Stimulated activated CD8-positive, alpha-beta memory T cell treated with anti-CD3 and anti-CD28 coated beads, Interleukin-7, amount 100 ng/mL, for 4 hours (primary cell): ENCODE results near the gene CPEB3.
"Not testable (repeated sequence)": the region's sequence is repeated elsewhere in the genome, so short reads cannot be mapped to it uniquely, and the experiment has no call there.

Experiments
- DNase-seq, 2 donors: peaks; one replicate each; pipeline ENCODE4 v3.0.0-alpha.2; 2020; ENCODE audit warnings: low read depth in 2 of 2

The CPEB3 gene

DNA sequence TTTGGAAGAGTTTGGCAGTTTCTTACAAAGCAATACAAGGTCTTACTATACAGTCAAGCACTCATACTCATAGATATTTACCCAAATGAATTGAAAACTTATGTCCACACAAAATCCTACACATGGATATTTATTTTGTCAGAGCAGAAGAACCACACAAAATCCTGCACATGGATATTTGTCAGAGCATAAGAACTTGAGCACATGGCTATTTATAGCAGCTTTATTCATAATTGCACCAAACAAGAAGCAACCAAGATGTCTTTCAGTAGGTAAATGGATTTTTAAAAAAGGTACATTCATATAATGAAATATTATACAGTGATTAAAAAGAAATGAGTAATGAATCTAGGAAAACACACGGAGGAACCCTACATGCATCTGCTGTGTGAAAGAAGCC lies 251.9 kb downstream of the CPEB3 start:
- DNase-seq, result no peak

DNA sequence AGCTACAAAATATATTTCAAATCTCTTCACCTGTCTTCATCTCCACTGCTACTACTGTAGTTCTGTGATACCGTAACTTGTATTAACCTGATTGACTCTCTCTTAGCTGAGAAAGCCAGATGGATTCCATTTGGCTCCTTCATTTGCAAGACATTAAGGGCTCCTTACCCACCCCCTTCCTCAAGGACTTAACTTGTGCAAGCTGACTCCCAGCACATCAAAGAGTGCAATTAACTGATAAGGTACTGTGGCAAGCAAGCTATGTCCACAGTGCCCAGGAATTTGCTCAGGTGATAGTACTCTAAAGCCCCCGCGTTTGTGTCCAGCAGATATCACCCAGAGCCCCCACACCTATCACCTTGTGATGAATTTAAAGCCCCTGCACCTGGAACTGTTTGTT lies 257.8 kb downstream of the CPEB3 start:
- DNase-seq, result not testable (repeated sequence)

- DNase-seq, result no peak
Observed at GRCh38 chr10:92031580-92031979, 259.3 kb downstream of the CPEB3 start.

DNA sequence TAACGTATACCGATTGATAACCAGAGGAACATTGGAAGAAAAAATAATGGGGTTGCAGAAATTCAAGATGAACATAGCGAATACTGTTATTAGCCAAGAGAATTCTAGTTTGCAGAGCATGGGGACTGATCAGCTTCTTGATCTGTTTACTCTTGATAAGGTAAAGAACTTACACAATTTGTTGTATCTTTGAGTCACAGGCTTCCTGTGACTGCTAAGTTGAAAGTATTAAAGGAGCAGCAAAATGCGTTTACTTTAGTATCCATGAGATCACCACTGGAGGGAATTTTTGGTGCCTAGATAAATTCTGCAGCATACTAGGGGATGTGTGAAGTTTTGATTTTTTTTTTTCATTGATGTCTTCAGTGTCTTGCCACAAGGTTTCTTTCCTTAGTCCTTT lies 263.7 kb downstream of the CPEB3 start:
- no peak for DNase-seq

DNA sequence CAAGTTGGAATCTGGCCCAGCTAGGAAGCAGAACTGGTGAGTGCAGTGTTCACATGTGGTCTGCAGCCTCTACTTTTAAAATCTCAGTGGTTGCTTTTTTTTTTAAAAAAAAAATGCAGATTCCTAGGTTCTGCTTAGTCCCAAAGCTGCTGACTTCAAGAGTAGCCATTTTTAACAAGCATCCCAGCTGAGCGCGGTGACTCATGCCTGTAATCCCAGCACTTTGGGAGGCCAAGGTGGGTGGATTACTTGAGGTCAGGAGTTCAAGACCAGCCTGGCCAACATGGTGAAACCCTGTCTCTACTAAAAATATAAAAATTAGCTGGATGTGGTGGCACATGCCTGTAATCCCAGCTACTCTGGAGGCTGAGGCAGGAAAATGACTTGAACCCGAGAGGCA lies 265.5 kb downstream of the CPEB3 start:
- not testable (repeated sequence) for DNase-seq

DNA sequence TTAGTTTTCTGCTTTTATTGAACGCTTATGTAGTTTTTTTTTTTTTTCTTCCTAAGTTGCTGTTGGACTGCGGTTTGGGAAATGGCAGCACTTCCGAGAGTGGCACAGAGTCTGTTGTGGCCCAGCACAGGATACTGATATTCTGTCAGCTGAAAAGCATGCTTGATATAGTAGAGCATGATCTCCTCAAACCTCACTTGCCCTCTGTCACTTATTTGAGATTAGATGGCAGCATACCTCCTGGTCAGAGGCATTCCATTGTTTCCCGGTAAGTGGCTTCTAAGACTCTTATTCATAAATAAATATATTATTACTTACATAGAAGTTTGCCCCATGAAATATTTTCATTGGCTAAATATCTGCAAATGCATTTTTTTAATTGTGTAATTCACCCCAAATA lies 266.2 kb downstream of the CPEB3 start:
- DNase-seq, result no peak

DNA sequence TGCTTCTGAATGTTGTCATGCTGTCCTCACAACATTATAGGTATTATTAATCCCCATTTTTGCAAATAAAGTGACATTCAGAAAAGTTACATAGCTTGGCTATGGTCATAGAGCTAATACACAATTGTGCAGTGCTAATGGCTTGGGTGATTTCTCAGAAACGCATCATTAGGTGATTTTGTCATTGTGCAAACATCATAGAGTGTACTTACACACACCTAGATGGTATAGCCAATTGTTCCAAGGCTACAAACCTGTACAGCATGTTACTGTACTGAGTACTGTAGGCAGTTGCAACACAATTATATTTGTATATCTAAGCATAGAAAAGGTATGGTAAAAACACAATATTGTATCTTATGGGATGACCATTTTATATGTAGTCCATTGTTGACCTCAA lies 276.3 kb downstream of the CPEB3 start:
- DNase-seq, result no peak

- DNase-seq, result no peak
Observed at GRCh38 chr10:92011560-92012214, 279.2 kb downstream of the CPEB3 start.

DNA sequence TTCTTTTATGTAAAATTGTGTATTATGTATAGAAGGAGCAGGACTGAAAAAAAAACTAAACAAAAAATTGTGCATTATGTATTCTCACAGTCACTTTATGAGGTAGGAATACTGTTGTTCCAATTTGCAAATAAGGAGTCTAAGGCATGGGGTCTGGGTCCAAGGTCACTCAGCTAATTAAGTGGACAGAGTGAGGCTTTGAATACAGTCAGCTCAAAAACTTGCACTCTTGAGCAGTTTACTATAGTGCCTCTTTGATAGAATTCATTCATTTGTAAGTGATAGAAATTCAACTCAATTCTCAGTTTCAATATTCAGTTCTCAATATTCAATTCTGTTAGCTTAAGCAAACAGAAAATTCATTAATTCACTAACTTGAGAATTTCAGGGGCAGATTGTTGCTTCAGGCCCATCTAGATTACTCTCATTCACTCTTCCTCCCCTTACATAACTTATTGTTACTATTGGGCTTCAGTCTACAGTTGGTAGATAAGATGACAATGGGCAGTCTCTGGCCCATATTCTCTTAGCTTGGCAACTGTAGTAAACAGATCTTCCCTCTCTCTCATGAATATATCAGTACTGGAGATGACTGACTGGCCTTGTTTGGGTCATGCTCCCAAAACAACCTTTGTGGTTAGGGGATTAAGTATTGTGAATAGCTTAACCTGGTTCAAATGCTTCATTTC lies 280.7 kb downstream of the CPEB3 start:
- DNase-seq, result no peak

- no peak for DNase-seq
Observed at GRCh38 chr10:92009445-92009844, 281.4 kb downstream of the CPEB3 start.

DNA sequence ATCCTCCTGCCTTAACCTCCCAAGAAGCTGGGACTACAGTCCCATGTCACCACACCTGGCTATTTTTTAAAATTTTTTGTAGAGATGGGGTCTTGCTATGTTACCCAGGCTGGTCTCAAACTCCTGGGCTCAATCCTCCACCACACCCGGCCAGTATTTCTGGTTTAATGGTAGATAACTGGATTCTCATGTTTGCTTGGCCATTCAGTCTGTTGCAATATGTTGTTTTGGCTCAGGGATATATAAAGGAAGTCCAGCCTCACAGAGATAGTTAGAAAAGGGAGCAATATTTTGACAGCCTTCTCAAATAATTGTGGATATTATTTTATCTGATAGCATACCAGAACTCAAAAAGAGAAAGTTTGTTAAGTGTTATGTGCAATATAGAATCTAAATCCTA lies 284.9 kb downstream of the CPEB3 start:
- DNase-seq, result no peak

- DNase-seq, result no peak
Observed at GRCh38 chr10:92003258-92003657, 287.6 kb downstream of the CPEB3 start.

GRCh38 chr10:92001995-92002394 lies 288.9 kb downstream of the CPEB3 start:
- DNase-seq, result no peak

GRCh38 chr10:92001581-92001980 lies 289.3 kb downstream of the CPEB3 start:
- DNase-seq, result no peak
